GM23338 (cell line): ENCODE results near the gene MRPL27. TPM values are rescaled to one million over a fixed set of nuclear protein-coding genes. Genes with fewer than 3 reads are reported as not detected.
A peak's percentile ranks its signal among the peaks of the same experiment; 100 is the strongest.

Experiments
- ATAC-seq: fragments of 200-7000 bp; cut with Tn5 transposase; 3 replicates; pipeline ENCODE4 v1.9.1; 2020
- DNase-seq: peaks from one replicate; pipeline ENCODE4 v3.0.0-alpha.2; 2015; ENCODE audit warnings: low spot score
- H2AFZ ChIP-seq: fragments of 200-600 bp; sonication (generic); 2 replicates; pipeline ENCODE4 v1.8.0; 2016; ENCODE audit warnings: antibody characterized with exemption, mild to moderate bottlenecking, moderate library complexity
- H3F3A ChIP-seq: fragments of 200-600 bp; sonication (generic); replicated peaks from 2 replicates; pipeline ENCODE4 v1.8.0; 2017; ENCODE audit warnings: antibody characterized with exemption, mixed run types, low read depth
- H3K27ac ChIP-seq: fragments of 200-600 bp; sonication (generic); 2 replicates; pipeline ENCODE4 v1.6.1; 2016; ENCODE audit warnings: low read depth
- H3K27me3 ChIP-seq: fragments of 200-600 bp; sonication (generic); 2 replicates; pipeline ENCODE4 v1.8.0; 2016; ENCODE audit warnings: mild to moderate bottlenecking, mixed run types, moderate library complexity; ENCODE audit not compliant: insufficient read depth
- H3K36me3 ChIP-seq: fragments of 200-600 bp; sonication (generic); 2 replicates; pipeline ENCODE4 v1.8.0; 2016; ENCODE audit warnings: mild to moderate bottlenecking; ENCODE audit not compliant: insufficient read depth
- H3K4me1 ChIP-seq: fragments of 200-600 bp; sonication (generic); 2 replicates; pipeline ENCODE4 v1.8.0; 2016; ENCODE audit warnings: mild to moderate bottlenecking, moderate library complexity; ENCODE audit not compliant: insufficient read depth
- H3K4me2 ChIP-seq: fragments of 200-600 bp; sonication (generic); 2 replicates; pipeline ENCODE4 v1.7.1; 2017; ENCODE audit warnings: mixed run types
- H3K4me3 ChIP-seq: fragments of 200-600 bp; sonication (generic); 2 replicates; pipeline ENCODE4 v1.6.1; 2016; ENCODE audit warnings: mixed run types
- H3K79me2 ChIP-seq: fragments of 200-600 bp; sonication (generic); replicated peaks from 2 replicates; pipeline ENCODE4 v1.8.0; 2017; ENCODE audit warnings: mild to moderate bottlenecking; ENCODE audit not compliant: insufficient read depth
- H3K9me2 ChIP-seq: fragments of 200-600 bp; sonication (generic); 2 replicates; pipeline ENCODE4 v1.8.0; 2017; ENCODE audit not compliant: insufficient read depth
- H4K20me1 ChIP-seq: fragments of 200-600 bp; sonication (generic); replicated peaks from 2 replicates; pipeline ENCODE4 v1.8.0; 2017; ENCODE audit warnings: mild to moderate bottlenecking; ENCODE audit not compliant: insufficient read depth
- H3K27ac Mint-ChIP-seq: 2 replicates; pipeline ENCODE4 v1.8.0; 2020; ENCODE audit warnings: inconsistent platforms, mild to moderate bottlenecking, moderate library complexity, mixed read lengths
- H3K27me3 Mint-ChIP-seq: 3 replicates; pipeline ENCODE4 v1.8.0; 2022; ENCODE audit warnings: low read depth, mild to moderate bottlenecking, moderate library complexity, mixed read lengths, inconsistent platforms; ENCODE audit not compliant: insufficient read depth, poor library complexity
- H3K36me3 Mint-ChIP-seq: 3 replicates; pipeline ENCODE4 v1.8.0; 2021; ENCODE audit warnings: low read depth, mild to moderate bottlenecking, inconsistent platforms, moderate library complexity, mixed read lengths
- H3K4me1 Mint-ChIP-seq: 3 replicates; pipeline ENCODE4 v1.8.0; 2020; ENCODE audit warnings: mild to moderate bottlenecking, inconsistent platforms, mixed read lengths
- H3K4me3 Mint-ChIP-seq: 3 replicates; pipeline ENCODE4 v1.8.0; 2021; ENCODE audit warnings: moderate library complexity, mild to moderate bottlenecking, inconsistent platforms, mixed read lengths
- H3K9me3 Mint-ChIP-seq: 3 replicates; pipeline ENCODE4 v1.8.0; 2020; ENCODE audit warnings: moderate library complexity, mild to moderate bottlenecking, inconsistent platforms, mixed read lengths
- CREB1 ChIP-seq: fragments of 250-450 bp; sonication (Bioruptor Pico); IDR thresholded peaks from 2 replicates; pipeline ENCODE4 v1.5.0; 2020; ENCODE audit warnings: low read depth, mild to moderate bottlenecking, moderate library complexity
- ETS1 ChIP-seq: IDR thresholded peaks from 2 replicates; pipeline ENCODE4 v1.6.1; 2016; ENCODE audit warnings: antibody characterized with exemption
- EZH2 ChIP-seq: fragments of 200-600 bp; sonication (generic); IDR thresholded peaks from one replicate; pipeline ENCODE4 v1.8.0; 2017; ENCODE audit warnings: antibody characterized with exemption, mild to moderate bottlenecking, low read depth; ENCODE audit not compliant: unreplicated experiment
- EZH2phosphoT487 ChIP-seq: fragments of 200-600 bp; sonication (generic); IDR thresholded peaks from one replicate; pipeline ENCODE4 v1.8.1; 2018; ENCODE audit warnings: antibody characterized with exemption; ENCODE audit not compliant: unreplicated experiment
- JUNB ChIP-seq: IDR thresholded peaks from one replicate; pipeline ENCODE4 v1.6.1; 2016; ENCODE audit warnings: antibody characterized with exemption; ENCODE audit not compliant: unreplicated experiment
- NANOG ChIP-seq: IDR thresholded peaks from 2 replicates; pipeline ENCODE4 v1.6.1; 2016; ENCODE audit warnings: antibody characterized with exemption, borderline replicate concordance
- POLR2AphosphoS5 ChIP-seq: IDR thresholded peaks from 2 replicates; pipeline ENCODE4 v1.6.1; 2016; ENCODE audit warnings: antibody characterized with exemption, low read depth
- REST ChIP-seq: IDR thresholded peaks from one replicate; pipeline ENCODE4 v1.6.1; 2018; ENCODE audit warnings: antibody characterized with exemption; ENCODE audit not compliant: unreplicated experiment
- STAT1 ChIP-seq: IDR thresholded peaks from one replicate; pipeline ENCODE4 v1.6.1; 2016; ENCODE audit warnings: antibody characterized with exemption; ENCODE audit not compliant: unreplicated experiment
- ZNF114 ChIP-seq: fragments of 250-450 bp; sonication (Bioruptor Pico); IDR thresholded peaks from 2 replicates; pipeline ENCODE4 v1.5.0; 2020; ENCODE audit warnings: mild to moderate bottlenecking, moderate library complexity
- ZNF331 ChIP-seq: fragments of 250-450 bp; sonication (Bioruptor Pico); IDR thresholded peaks from 2 replicates; pipeline ENCODE4 v1.5.0; 2020; ENCODE audit warnings: low read depth, mild to moderate bottlenecking, moderate library complexity
- ZNF462 ChIP-seq: fragments of 250-450 bp; sonication (Bioruptor Pico); IDR thresholded peaks from 2 replicates; pipeline ENCODE4 v1.5.0; 2020; ENCODE audit warnings: mild to moderate bottlenecking, moderate library complexity
- polyA plus RNA-seq: library from polyadenylated mRNA; unstranded; fragments of >200 nt; fragmentation: Nextera tagmentation; extraction: Ambion mirVana; gene quantifications from 2 replicates; pipeline ENCODE4 v1.2.1, GENCODE V29; 2016
- total RNA-seq: library from RNA; depleted of rRNA; stranded (reverse); fragments of >200 nt; shearing (Covaris generic); gene quantifications from 2 replicates; pipeline ENCODE4 v1.2.3, GENCODE V29; 2014
- TF ChIP-seq, protein P1 (sequence below), 2 experiments: fragments of 200-600 bp in 1 of 2; sonication (generic) in 1 of 2; conservative IDR thresholded peaks; 2 replicates each; pipeline versions ENCODE4 v1.5.1 to v1.6.1; 2016 to 2017; ENCODE audit warnings: antibody characterized with exemption in 2 of 2, low read depth in 2 of 2, mild to moderate bottlenecking in 2 of 2, moderate library complexity in 1 of 2

The MRPL27 gene
- total and polyA plus RNA-seq, 2 experiments from 2014 or later: 74.3 to 227 TPM

DNA sequence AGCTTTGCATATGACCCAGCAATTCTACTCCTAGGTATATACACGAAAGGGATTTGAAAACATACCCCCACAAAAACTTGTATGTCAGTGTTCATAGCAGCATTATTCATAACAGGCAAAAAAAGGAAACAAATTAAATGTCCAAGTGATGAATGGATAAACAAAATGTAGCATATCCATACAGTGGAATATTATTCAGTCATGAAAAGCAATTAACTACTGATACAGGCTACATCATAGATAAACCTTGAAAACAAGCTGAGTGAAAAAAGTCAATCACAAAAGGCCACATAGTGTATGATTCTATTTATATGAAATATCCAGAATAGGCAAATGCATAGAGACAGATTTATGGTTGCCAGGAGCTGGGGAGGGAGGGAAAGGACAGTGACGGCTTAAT lies 721 bp upstream of the MRPL27 start:
- no peak for ATAC-seq
- no peak for DNase-seq
- Mint-ChIP-seq H3K36me3 (peaks cover 46% of the 10 kb centered on the region), H3K9me3 (no peaks in the 10 kb centered on the region), H3K4me3 (peak overlapping the region; percentile 97), H3K4me1 (peaks cover 13% of the 10 kb centered on the region), H3K27ac (peak overlapping the region; percentile 99; the same call in 1 of the 2 replicates), H3K27me3 (peaks cover 11% of the 10 kb centered on the region)
- 0 out of 2 replicates have a peak overlapping the region, but pooled peaks have one; percentile 95 for H2AFZ ChIP-seq
- no peaks in the 10 kb centered on the region for H3F3A ChIP-seq
- H3K79me2 ChIP-seq: peaks cover 20% of the 10 kb centered on the region
- H3K9me2 ChIP-seq: no peaks in the 10 kb centered on the region
- H4K20me1 ChIP-seq: peaks cover 5% of the 10 kb centered on the region
- peak overlapping the region; percentile 73 for H3K4me3 ChIP-seq
- H3K36me3 ChIP-seq: peaks cover 15% of the 10 kb centered on the region; the same call in 1 of the 2 replicates
- peak overlapping the region; percentile 88 for H3K27ac ChIP-seq
- peaks cover 9% of the 10 kb centered on the region; the same call in 1 of the 2 replicates for H3K4me1 ChIP-seq
- H3K27me3 ChIP-seq: no peaks in the 10 kb centered on the region
- TF ChIP-seq ZNF114 (CRISPR knock-in tag) (no peak), ETS1 (no peak), POLR2AphosphoS5 (no peak), EZH2phosphoT487 (no peak), JUNB (no peak), EZH2 (no peak), NANOG (no peak), REST (no peak), ZNF331 (CRISPR knock-in tag) (no peak), ZNF462 (no peak), CREB1 (CRISPR knock-in tag) (no peak), STAT1 (no peak)
- TF ChIP-seq, protein P1, sequence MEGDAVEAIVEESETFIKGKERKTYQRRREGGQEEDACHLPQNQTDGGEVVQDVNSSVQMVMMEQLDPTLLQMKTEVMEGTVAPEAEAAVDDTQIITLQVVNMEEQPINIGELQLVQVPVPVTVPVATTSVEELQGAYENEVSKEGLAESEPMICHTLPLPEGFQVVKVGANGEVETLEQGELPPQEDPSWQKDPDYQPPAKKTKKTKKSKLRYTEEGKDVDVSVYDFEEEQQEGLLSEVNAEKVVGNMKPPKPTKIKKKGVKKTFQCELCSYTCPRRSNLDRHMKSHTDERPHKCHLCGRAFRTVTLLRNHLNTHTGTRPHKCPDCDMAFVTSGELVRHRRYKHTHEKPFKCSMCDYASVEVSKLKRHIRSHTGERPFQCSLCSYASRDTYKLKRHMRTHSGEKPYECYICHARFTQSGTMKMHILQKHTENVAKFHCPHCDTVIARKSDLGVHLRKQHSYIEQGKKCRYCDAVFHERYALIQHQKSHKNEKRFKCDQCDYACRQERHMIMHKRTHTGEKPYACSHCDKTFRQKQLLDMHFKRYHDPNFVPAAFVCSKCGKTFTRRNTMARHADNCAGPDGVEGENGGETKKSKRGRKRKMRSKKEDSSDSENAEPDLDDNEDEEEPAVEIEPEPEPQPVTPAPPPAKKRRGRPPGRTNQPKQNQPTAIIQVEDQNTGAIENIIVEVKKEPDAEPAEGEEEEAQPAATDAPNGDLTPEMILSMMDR (conservative IDR thresholded peaks at IDR 0.05; ENCODE audit: low read depth in 2 of 2): no peak
- H3K4me2 ChIP-seq: peak overlapping the region; percentile 98
